HG02759 (cell line): ENCODE data around the gene MCRIP1.

Source experiments
- ATAC-seq: cut with Tn5 transposase; IDR thresholded peaks from one replicate; pipeline ENCODE4 v1.9.1; 2021; ENCODE audit warnings: mild to moderate bottlenecking, moderate library complexity; ENCODE audit not compliant: unreplicated experiment

Gene MCRIP1

GRCh38 chr17:81833160-81833920 is at the start of gene MCRIP1:
MCRIP1 (minus strand) TSS chr17:81833291; CDS start chr17:81824506, 8,785 bp downstream.
- ATAC-seq: peak; percentile 78

- no peak for ATAC-seq
Observed at GRCh38 chr17:81879121-81879520, 46.0 kb upstream of the MCRIP1 start.

DNA sequence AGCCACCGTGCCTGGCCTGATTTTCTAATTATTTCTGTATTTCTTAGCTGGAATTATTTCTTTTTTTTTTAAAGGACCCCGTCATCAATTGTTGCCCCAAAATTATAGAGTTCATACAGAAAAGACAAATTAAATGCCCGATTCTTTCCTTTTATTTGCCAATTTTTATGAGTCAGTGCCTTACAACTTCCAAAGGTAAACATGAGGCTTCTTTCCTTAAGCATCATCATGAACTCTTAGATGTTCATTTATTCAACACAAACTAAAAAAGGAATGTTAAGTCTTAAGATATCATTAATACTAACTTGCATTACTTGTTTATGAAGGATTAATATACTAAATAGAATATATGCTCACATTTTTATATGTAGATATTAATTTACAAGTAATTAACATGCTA is 45.2 kb upstream of the MCRIP1 start:
- ATAC-seq: no peak

DNA sequence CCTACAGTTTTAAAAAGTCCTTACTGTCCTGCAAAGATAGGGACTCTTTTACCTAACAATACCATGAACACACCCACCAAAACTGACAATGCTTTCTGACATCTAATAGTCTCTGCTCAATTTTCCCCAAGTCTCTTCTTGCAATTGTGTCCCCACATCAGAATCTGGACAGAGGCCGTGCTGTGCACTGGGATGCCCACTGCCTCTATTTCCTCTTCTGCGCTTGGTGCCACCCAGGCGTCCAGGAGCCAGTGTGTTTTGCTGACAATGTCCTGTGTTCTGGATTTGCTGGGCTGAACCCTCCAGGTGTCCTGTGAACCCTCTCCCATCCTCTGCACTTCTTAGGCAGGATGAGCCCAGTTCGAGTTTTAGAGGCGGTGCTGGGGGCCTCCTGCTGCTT is 44.5 kb upstream of the MCRIP1 start:
- ATAC-seq: no peak

GRCh38 chr17:81871387-81872230 is 38.5 kb upstream of the MCRIP1 start:
- ATAC-seq: peak; percentile 64

DNA sequence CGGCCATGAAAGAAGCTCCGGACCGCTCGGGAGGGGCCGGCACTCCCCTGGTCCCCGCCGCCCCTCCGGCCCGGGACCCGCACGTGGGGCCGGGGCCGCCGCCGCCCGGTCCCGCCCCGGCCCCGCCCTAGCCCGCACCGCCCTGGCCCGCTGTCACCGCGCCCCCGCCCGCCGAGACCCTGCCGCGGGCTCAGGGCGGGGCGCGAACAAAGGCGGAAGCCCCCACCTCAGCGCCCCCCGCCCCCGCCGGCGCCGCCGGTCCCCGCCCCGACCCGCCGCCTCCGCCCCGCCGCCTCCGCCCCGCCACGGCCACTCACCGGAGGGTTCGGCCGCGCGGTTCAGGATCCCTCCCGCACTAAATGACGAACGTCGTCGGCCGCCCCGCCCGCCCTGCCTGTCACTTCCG is 37.9 kb upstream of the MCRIP1 start, which contains the start of gene ARHGDIA:
Gene ARHGDIA, minus strand, starts transcription at position 357 of the 406 bp plus-strand sequence. CDS start 1,407 bp downstream, outside the sequence.
- peak; percentile 32 for ATAC-seq

GRCh38 chr17:81870131-81870980 is 37.3 kb upstream of the MCRIP1 start:
- ATAC-seq: peak; percentile 17

- ATAC-seq: no peak
Observed at GRCh38 chr17:81869221-81870130, 36.4 kb upstream of the MCRIP1 start.

- no peak for ATAC-seq
Observed at GRCh38 chr17:81868674-81869220, 35.7 kb upstream of the MCRIP1 start.

- no peak for ATAC-seq
Observed at GRCh38 chr17:81867991-81868673, 35.0 kb upstream of the MCRIP1 start.

DNA sequence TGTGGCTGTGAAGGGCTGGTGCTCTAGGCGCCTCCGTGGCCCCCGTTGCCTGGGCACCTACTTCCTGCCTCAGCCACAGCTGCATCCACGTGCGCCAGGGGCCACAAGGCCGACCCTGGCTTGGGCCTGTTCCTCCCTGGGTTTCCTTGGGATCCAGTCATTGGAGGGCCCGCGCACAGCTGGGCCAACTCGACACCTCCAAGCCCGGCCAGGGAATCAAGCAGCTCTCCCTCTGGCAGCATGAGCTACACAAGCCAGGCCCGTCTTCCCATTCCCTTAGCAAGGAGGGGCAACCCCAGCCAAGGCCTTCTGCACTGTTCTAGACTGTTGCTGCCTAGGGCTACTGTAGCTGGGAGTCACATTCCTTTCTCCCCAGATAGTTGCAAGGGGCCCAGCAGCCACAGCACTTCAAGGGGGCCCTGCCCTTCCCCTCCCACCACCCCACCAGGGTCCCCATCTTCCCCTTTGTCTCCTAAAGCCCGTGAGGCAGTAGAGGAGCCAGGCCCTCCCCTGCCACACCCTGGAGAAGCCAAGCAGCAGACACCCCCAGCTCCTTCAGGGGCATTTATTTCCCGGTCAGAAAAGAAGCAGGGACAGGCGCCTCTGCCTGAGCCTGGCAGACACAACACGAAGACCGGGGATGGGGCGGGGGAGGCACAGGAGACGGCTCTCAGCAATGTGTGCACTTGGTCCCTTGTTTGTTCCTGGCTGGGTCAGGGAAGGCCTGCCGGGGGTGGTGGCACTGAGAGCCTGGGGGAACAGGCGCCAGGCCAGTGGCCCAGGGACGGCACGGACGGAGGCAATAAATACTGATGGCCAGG is 34.3 kb upstream of the MCRIP1 start:
- ATAC-seq: no peak

- ATAC-seq: no peak
Observed at GRCh38 chr17:81866440-81867169, 33.5 kb upstream of the MCRIP1 start.

DNA sequence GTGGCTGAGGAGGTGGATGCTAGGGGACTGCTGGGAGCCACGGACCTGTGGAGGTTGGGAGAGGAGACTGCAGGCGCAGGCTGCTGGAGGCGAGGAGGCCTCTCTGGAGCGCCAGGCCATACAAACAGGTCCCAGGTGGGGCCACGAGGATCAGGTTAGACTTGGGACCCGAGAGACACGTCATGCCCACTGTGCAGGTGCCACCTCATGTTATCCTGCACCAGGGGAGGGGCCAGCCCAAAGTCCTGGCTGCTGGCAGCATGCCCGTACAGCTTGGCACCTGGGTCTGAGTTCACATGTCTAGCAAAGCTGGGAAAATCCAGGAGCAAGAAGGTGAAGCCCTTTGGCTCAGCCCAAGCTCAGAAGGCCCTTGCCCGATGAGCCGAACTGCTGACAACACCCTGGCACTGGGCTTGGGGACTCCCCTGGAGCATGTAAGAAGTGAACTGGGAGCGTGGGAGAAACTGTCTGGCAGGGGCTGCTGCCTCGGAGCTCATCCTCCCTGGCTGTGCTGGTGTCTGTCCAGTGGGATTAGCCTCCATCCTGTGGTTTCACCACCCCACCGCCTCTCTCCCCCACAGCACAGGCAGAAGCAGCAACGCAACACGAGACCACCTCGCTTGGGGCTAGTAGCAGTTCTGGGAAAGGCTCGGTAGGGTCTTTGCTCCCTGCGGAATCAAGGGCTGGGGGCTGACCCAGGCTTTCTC is 32.8 kb upstream of the MCRIP1 start:
- ATAC-seq: no peak

- no peak for ATAC-seq
Observed at GRCh38 chr17:81865358-81865732, 32.3 kb upstream of the MCRIP1 start.

- ATAC-seq: no peak
Observed at GRCh38 chr17:81863833-81864768, 31.0 kb upstream of the MCRIP1 start.

DNA sequence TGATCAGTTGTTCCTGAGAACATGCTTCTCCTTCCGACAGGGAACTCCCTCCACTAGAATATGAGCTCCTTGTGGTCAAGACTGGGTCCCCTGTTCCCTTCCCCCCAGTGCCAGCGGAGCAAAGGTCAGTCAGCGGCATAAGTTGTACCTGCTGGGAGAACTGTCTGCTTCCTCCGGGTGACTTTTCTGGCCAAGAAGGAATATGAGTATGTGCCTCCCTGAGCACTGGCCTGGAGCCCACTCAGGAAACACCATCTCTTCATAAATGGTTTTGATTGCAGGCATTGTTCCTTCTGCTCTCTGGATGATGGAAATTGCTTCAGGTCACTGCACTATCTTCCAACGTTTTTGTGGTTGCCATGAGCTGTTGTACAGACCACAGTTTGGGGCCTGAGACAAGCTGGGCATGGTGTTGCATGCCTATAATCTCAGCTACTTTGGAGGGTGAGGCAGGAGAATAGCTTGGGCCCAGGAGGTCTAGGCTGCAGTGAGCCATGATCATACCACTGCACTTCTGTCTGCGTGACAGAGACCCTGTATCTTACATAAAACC is 30.1 kb upstream of the MCRIP1 start:
- ATAC-seq: no peak
